ENCODE results near the gene C1orf174. TPM values are rescaled to one million over a fixed set of nuclear protein-coding genes. Genes with fewer than 3 reads are reported as not detected.

C1orf174 gene
- total RNA-seq, 4 donors from 2014 or later = 12.7 to 22.6 (median 17.7) TPM

- WGBS, 2 donors = 89 to 92% methylated on average over 19 of the region's 19 CpGs
- TF ChIP-seq POLR2A (IDR thresholded peaks at IDR 0.05) = no peak
- TF ChIP-seq CTCF (IDR thresholded peaks at IDR 0.05) = no peak
- intact Hi-C loops (cut with DNase I; ENCODE audit: low total_unique reads) = no loop called here
- DNase-seq (ENCODE audit: low spot score in 2 of 2) = no peak
- no peak overlapping the region for H3K4me3 ChIP-seq (ENCODE audit: low read depth, poor library complexity, severe bottlenecking)
Measured at GRCh38 chr1:3905266-3905952, 5.3 kb upstream of the C1orf174 start.

GRCh38 chr1:3904843-3905185 lies 4.7 kb upstream of the C1orf174 start:
- 79 to 88% methylated on average over 4 of the region's 4 CpGs for WGBS, 2 donors
- intact Hi-C loops (cut with DNase I; ENCODE audit: low total_unique reads) = no loop called here
- no peak overlapping the region for H3K4me3 ChIP-seq (ENCODE audit: low read depth, poor library complexity, severe bottlenecking)
- TF ChIP-seq CTCF (IDR thresholded peaks at IDR 0.05) (no peak), POLR2A (IDR thresholded peaks at IDR 0.05) (no peak)
- no peak for DNase-seq (ENCODE audit: low spot score in 2 of 2)

- WGBS, 2 donors = 80 to 84% methylated on average over 23 to 24 of the region's 24 CpGs
- intact Hi-C loops (cut with DNase I; ENCODE audit: low total_unique reads) = no loop called here
- no peak for DNase-seq (ENCODE audit: low spot score in 2 of 2)
- no peak overlapping the region for H3K4me3 ChIP-seq (ENCODE audit: low read depth, poor library complexity, severe bottlenecking)
- TF ChIP-seq POLR2A (IDR thresholded peaks at IDR 0.05) = no peak
- TF ChIP-seq CTCF (IDR thresholded peaks at IDR 0.05) = no peak
Measured at GRCh38 chr1:3904006-3904842, 4.2 kb upstream of the C1orf174 start.

- WGBS, 2 donors = 69 to 81% methylated on average over 16 of the region's 16 CpGs
- no peak for DNase-seq (ENCODE audit: low spot score in 2 of 2)
- TF ChIP-seq POLR2A (IDR thresholded peaks at IDR 0.05) (no peak), CTCF (IDR thresholded peaks at IDR 0.05) (no peak)
- intact Hi-C loops (cut with DNase I; ENCODE audit: low total_unique reads) = no loop called here
- H3K4me3 ChIP-seq (ENCODE audit: low read depth, poor library complexity, severe bottlenecking) = no peak overlapping the region
Measured at GRCh38 chr1:3903141-3904005, 3.3 kb upstream of the C1orf174 start.

- H3K4me3 ChIP-seq (ENCODE audit: low read depth, poor library complexity, severe bottlenecking) = no peak overlapping the region
- intact Hi-C loops (cut with DNase I; ENCODE audit: low total_unique reads) = no loop called here
- no peak for TF ChIP-seq POLR2A (IDR thresholded peaks at IDR 0.05)
- no peak for TF ChIP-seq CTCF (IDR thresholded peaks at IDR 0.05)
- DNase-seq (ENCODE audit: low spot score in 2 of 2) = no peak
- WGBS, 2 donors = 47 to 53% methylated on average over 10 of the region's 10 CpGs
Measured at GRCh38 chr1:3902571-3903091, 2.6 kb upstream of the C1orf174 start.
